Nephron (organoid): Measurements from ENCODE around the gene SLC8A1.
A peak's percentile ranks its signal among the peaks of the same experiment; 100 is the strongest.

ENCODE experiments used
- H3K27ac Mint-ChIP-seq, 3 experiments: 2 replicates each; pipeline ENCODE4 v1.8.0; 2020; ENCODE audit warnings: mixed read lengths in 3 of 3, mild to moderate bottlenecking in 2 of 3, moderate library complexity in 1 of 3
- H3K27me3 Mint-ChIP-seq: 2 replicates; pipeline ENCODE4 v1.8.0; 2021; ENCODE audit warnings: low read depth, mild to moderate bottlenecking, moderate library complexity, mixed read lengths
- H3K36me3 Mint-ChIP-seq: 2 replicates; pipeline ENCODE4 v1.8.0; 2020; ENCODE audit warnings: low read depth, mixed read lengths
- H3K4me1 Mint-ChIP-seq: 2 replicates; pipeline ENCODE4 v1.8.0; 2020; ENCODE audit warnings: mixed read lengths
- H3K4me3 Mint-ChIP-seq, 3 experiments: 2 replicates each; pipeline ENCODE4 v1.8.0; 2020; ENCODE audit warnings: mild to moderate bottlenecking in 3 of 3, mixed read lengths in 3 of 3, moderate library complexity in 2 of 3
- H3K9me3 Mint-ChIP-seq: 2 replicates; pipeline ENCODE4 v1.8.0; 2020; ENCODE audit warnings: mixed read lengths
- CTCF ChIP-seq, 3 experiments: fragments of 200-600 bp; sonication (generic); IDR thresholded peaks; one replicate each; pipeline ENCODE4 v1.5.0; 2021; ENCODE audit warnings: antibody characterized with exemption in 3 of 3; ENCODE audit not compliant: unreplicated experiment in 3 of 3

The SLC8A1 gene

GRCh38 chr2:40432921-40433483 lies 18.9 kb downstream of the SLC8A1 start:
- Mint-ChIP-seq H3K36me3 (peaks cover 34% of the 10 kb centered on the region), H3K9me3 (no peaks in the 10 kb centered on the region), H3K4me3 (no peak overlapping the region), H3K27ac (peak overlapping the region in 1 of 3 experiments; percentile 28), H3K27me3 (no peaks in the 10 kb centered on the region), H3K4me1 (peaks cover 17% of the 10 kb centered on the region)
- TF ChIP-seq CTCF (IDR thresholded peaks at IDR 0.05; ENCODE audit: unreplicated experiment in 3 of 3): no peak

GRCh38 chr2:40431600-40431955 lies 20.3 kb downstream of the SLC8A1 start:
- TF ChIP-seq CTCF (IDR thresholded peaks at IDR 0.05; ENCODE audit: unreplicated experiment in 3 of 3): no peak
- no peak overlapping the region for H3K4me3 Mint-ChIP-seq
- H3K27ac Mint-ChIP-seq: peak overlapping the region in 1 of 3 experiments; percentile 53
- no peaks in the 10 kb centered on the region for H3K27me3 Mint-ChIP-seq
- peaks cover 17% of the 10 kb centered on the region for H3K4me1 Mint-ChIP-seq
- no peaks in the 10 kb centered on the region for H3K9me3 Mint-ChIP-seq
- H3K36me3 Mint-ChIP-seq: peaks cover 34% of the 10 kb centered on the region

- H3K4me1 Mint-ChIP-seq: peaks cover 17% of the 10 kb centered on the region
- no peaks in the 10 kb centered on the region for H3K27me3 Mint-ChIP-seq
- no peak overlapping the region for H3K4me3 Mint-ChIP-seq
- H3K36me3 Mint-ChIP-seq: peaks cover 34% of the 10 kb centered on the region
- H3K27ac Mint-ChIP-seq: peak overlapping the region in 1 of 3 experiments; percentile 53
- H3K9me3 Mint-ChIP-seq: no peaks in the 10 kb centered on the region
- TF ChIP-seq CTCF (IDR thresholded peaks at IDR 0.05; ENCODE audit: unreplicated experiment in 3 of 3): no peak
These were observed 20.9 kb downstream of the SLC8A1 start for GRCh38 chr2:40430776-40431599.

GRCh38 chr2:40428439-40428838 lies 23.5 kb downstream of the SLC8A1 start:
- no peaks in the 10 kb centered on the region for H3K27me3 Mint-ChIP-seq
- H3K36me3 Mint-ChIP-seq: peaks cover 34% of the 10 kb centered on the region
- H3K4me1 Mint-ChIP-seq: peaks cover 11% of the 10 kb centered on the region
- TF ChIP-seq CTCF (IDR thresholded peaks at IDR 0.05; ENCODE audit: unreplicated experiment in 3 of 3): no peak
- no peak overlapping the region for H3K4me3 Mint-ChIP-seq
- no peak overlapping the region for H3K27ac Mint-ChIP-seq
- H3K9me3 Mint-ChIP-seq: no peaks in the 10 kb centered on the region

GRCh38 chr2:40421631-40422297 lies 30.1 kb downstream of the SLC8A1 start:
- TF ChIP-seq CTCF (IDR thresholded peaks at IDR 0.05; ENCODE audit: unreplicated experiment in 3 of 3): no peak

More at GRCh38 chr2:40421631-40422297, 30.1 kb downstream of the SLC8A1 start:
- no peaks in the 10 kb centered on the region for H3K27me3 Mint-ChIP-seq
- no peak overlapping the region for H3K4me3 Mint-ChIP-seq
- H3K27ac Mint-ChIP-seq: peak overlapping the region in 2 of 3 experiments; percentile 17 to 33
- H3K36me3 Mint-ChIP-seq: no peaks in the 10 kb centered on the region
- peaks cover 5% of the 10 kb centered on the region for H3K4me1 Mint-ChIP-seq
- H3K9me3 Mint-ChIP-seq: no peaks in the 10 kb centered on the region
